ENCODE results near the gene ZNF722.
"Not testable (repeated sequence)": the region's sequence is repeated elsewhere in the genome, so short reads cannot be mapped to it uniquely, and the experiment has no call there.

ZNF722 gene

GRCh38 chr7:63998549-63998948 is at the start of gene ZNF722:
Gene ZNF722 (plus strand): TSS chr7:63998849. CDS start chr7:63998962, 113 bp downstream.
- no peak within 1 kb of the TSS for H3K9ac ChIP-seq
- H3K4me1 ChIP-seq = no peaks in the 10 kb centered on the region
- no peak within 1 kb of the TSS for H3K4me3 ChIP-seq
- no peaks in the 10 kb centered on the region for H3K36me3 ChIP-seq
- no peaks in the 10 kb centered on the region for H4K20me1 ChIP-seq
- no peak within 1 kb of the TSS for H3K4me2 ChIP-seq
- no peak for TF ChIP-seq Cebpa-rat (IDR thresholded peaks at IDR 0.05)
- H3K27ac ChIP-seq = no peak within 1 kb of the TSS
- peaks cover 54 to 84% (median 67%) of the 10 kb centered on the region in 11 experiments for H3K9me3 ChIP-seq (replicated peaks in 1 of 11)
- H3K27me3 ChIP-seq = no peaks in the 10 kb centered on the region

- Histone ChIP-seq H3K4me1 (no peaks in the 10 kb centered on the region), H3K4me3 (no peak overlapping the region), H3K27ac (no peak overlapping the region), H3K36me3 (no peaks in the 10 kb centered on the region), H4K20me1 (no peaks in the 10 kb centered on the region), H3K4me2 (no peak overlapping the region), H3K27me3 (no peaks in the 10 kb centered on the region), H3K9ac (no peak overlapping the region), H3K9me3 (replicated peaks in 1 of 11) (peaks cover 6 to 41% (median 12%) of the 10 kb centered on the region in 11 experiments; a peak in 18 of 22 replicates)
- no peak for TF ChIP-seq Cebpa-rat (IDR thresholded peaks at IDR 0.05)
Observed at GRCh38 chr7:63953181-63953580, 45.5 kb upstream of the ZNF722 start.

- TF ChIP-seq Cebpa-rat (IDR thresholded peaks at IDR 0.05) = no peak
- H3K4me3 ChIP-seq = no peak overlapping the region
- no peaks in the 10 kb centered on the region for H3K27me3 ChIP-seq
- peaks cover 2 to 14% (median 5%) of the 10 kb centered on the region in 11 experiments; a peak in 11 of 22 replicates for H3K9me3 ChIP-seq (replicated peaks in 1 of 11)
- no peak overlapping the region for H3K27ac ChIP-seq
- H3K36me3 ChIP-seq = no peaks in the 10 kb centered on the region
- no peak overlapping the region for H3K9ac ChIP-seq
- no peaks in the 10 kb centered on the region for H3K4me1 ChIP-seq
- no peaks in the 10 kb centered on the region for H4K20me1 ChIP-seq
- H3K4me2 ChIP-seq = no peak overlapping the region
Observed at GRCh38 chr7:63968629-63969028, 30.0 kb upstream of the ZNF722 start.

- peaks cover 74 to 83% (median 79%) of the 10 kb centered on the region in 11 experiments for H3K9me3 ChIP-seq (replicated peaks in 1 of 11)
- not testable (repeated sequence) for H4K20me1 ChIP-seq, H3K9ac ChIP-seq, H3K36me3 ChIP-seq, H3K4me1 ChIP-seq, H3K4me3 ChIP-seq, H3K27me3 ChIP-seq, H3K27ac ChIP-seq, H3K4me2 ChIP-seq
Observed at GRCh38 chr7:64015496-64015895, 16.8 kb downstream of the ZNF722 start.

GRCh38 chr7:64035388-64035787 is 36.7 kb downstream of the ZNF722 start:
- Histone ChIP-seq H3K9me3 (replicated peaks in 1 of 11) (peaks cover 93 to 100% (median 98%) of the 10 kb centered on the region in 11 experiments), H3K9ac (no peak overlapping the region), H3K36me3 (no peaks in the 10 kb centered on the region; a peak in 1 of 22 replicates), H4K20me1 (no peaks in the 10 kb centered on the region), H3K27me3 (no peaks in the 10 kb centered on the region), H3K4me1 (no peaks in the 10 kb centered on the region), H3K27ac (no peak overlapping the region), H3K4me2 (no peak overlapping the region), H3K4me3 (no peak overlapping the region)
- TF ChIP-seq Cebpa-rat (IDR thresholded peaks at IDR 0.05) = no peak

- Histone ChIP-seq H3K4me1 (no peaks in the 10 kb centered on the region), H3K4me3 (no peak overlapping the region), H3K9ac (no peak overlapping the region), H3K4me2 (no peak overlapping the region), H3K27ac (no peak overlapping the region), H3K27me3 (no peaks in the 10 kb centered on the region), H3K36me3 (no peaks in the 10 kb centered on the region; a peak in 1 of 22 replicates), H4K20me1 (no peaks in the 10 kb centered on the region), H3K9me3 (replicated peaks in 1 of 11) (peaks cover 93 to 100% (median 98%) of the 10 kb centered on the region in 11 experiments)
- no peak for TF ChIP-seq Cebpa-rat (IDR thresholded peaks at IDR 0.05)
Observed at GRCh38 chr7:64037095-64037494, 38.4 kb downstream of the ZNF722 start.

- peak in 1 of 11 experiments; percentile 28; a peak in 1 of 22 replicates for TF ChIP-seq Cebpa-rat (IDR thresholded peaks at IDR 0.05)
- no peak within 1 kb of the TSS for H3K27ac ChIP-seq
- no peak within 1 kb of the TSS for H3K4me2 ChIP-seq
- H3K9ac ChIP-seq = no peak within 1 kb of the TSS
- no peaks in the 10 kb centered on the region for H3K36me3 ChIP-seq
- H3K4me1 ChIP-seq = no peaks in the 10 kb centered on the region
- peaks cover 54 to 71% (median 69%) of the 10 kb centered on the region in 11 experiments for H3K9me3 ChIP-seq (replicated peaks in 1 of 11)
- H3K4me3 ChIP-seq = no peak within 1 kb of the TSS
- H4K20me1 ChIP-seq = no peaks in the 10 kb centered on the region
- H3K27me3 ChIP-seq = no peaks in the 10 kb centered on the region
Observed at GRCh38 chr7:64045301-64046040, 46.8 kb downstream of the ZNF722 start, which contains the start of gene ZNF727. Gene ZNF727 (plus strand): TSS chr7:64045434. CDS start chr7:64045622, 188 bp downstream.

- TF ChIP-seq Cebpa-rat (IDR thresholded peaks at IDR 0.05) = no peak
- Histone ChIP-seq H3K36me3 (no peaks in the 10 kb centered on the region), H3K4me1 (no peaks in the 10 kb centered on the region), H3K9ac (no peak overlapping the region), H3K9me3 (replicated peaks in 1 of 11) (peaks cover 50 to 65% (median 64%) of the 10 kb centered on the region in 11 experiments), H3K27me3 (no peaks in the 10 kb centered on the region), H4K20me1 (no peaks in the 10 kb centered on the region), H3K27ac (no peak overlapping the region), H3K4me3 (no peak overlapping the region), H3K4me2 (no peak overlapping the region)
Observed at GRCh38 chr7:64046041-64046389, 47.4 kb downstream of the ZNF722 start.

Data from BLaER1 treated with 17β-estradiol and CSF1 and Interleukin-3, amounts not matched to agents 10 nM and 100 nM (cell line).